H1 (cell line): Measurements from ENCODE around the gene MMP27. TPM values are rescaled to one million over a fixed set of nuclear protein-coding genes. Genes with fewer than 3 reads are reported as not detected.

Source experiments
- CTCF ChIA-PET: fragments of 300-600 bp; sonication (Branson Sonifier 250); formaldehyde crosslinking; loops from one replicate; lab custom pipeline; 2021; ENCODE audit not compliant: partially characterized antibody; lab: Charles Lee
- POLR2A ChIA-PET: fragments of 300-600 bp; sonication (Branson Sonifier 250); formaldehyde crosslinking; loops from one replicate; lab custom pipeline; 2021; ENCODE audit warnings: inconsistent platforms; ENCODE audit not compliant: partially characterized antibody; lab: Charles Lee
- DNase-seq, 2 experiments: peaks; one replicate each; pipeline versions ENCODE4 v3.0.0 to v3.0.0-alpha.2; 2010 to 2022; ENCODE audit warnings: low spot score in 2 of 2, low read depth in 1 of 2, mixed read lengths in 1 of 2
- FAIRE-seq: peaks from 2 replicates; lab custom pipeline; 2011; peaks lifted over from hg19 to GRCh38; lab: Jason Lieb, UNC
- H2AFZ ChIP-seq: 2 replicates; pipeline ENCODE4 v1.8.1; 2012; ENCODE audit warnings: low read length, inconsistent platforms
- H2AK5ac ChIP-seq: 2 replicates; pipeline ENCODE4 v1.6.1; 2013; ENCODE audit warnings: low read depth, low read length
- H2BK120ac ChIP-seq: replicated peaks from 2 replicates; pipeline ENCODE3; 2013; ENCODE audit warnings: low read depth, low read length, inconsistent platforms
- H2BK12ac ChIP-seq: 2 replicates; pipeline ENCODE4 v1.6.1; 2013; ENCODE audit warnings: low read depth, low read length
- H2BK15ac ChIP-seq: 2 replicates; pipeline ENCODE4 v1.6.1; 2013; ENCODE audit warnings: low read length
- H2BK20ac ChIP-seq: 2 replicates; pipeline ENCODE4 v1.6.1; 2013; ENCODE audit warnings: low read length
- H2BK5ac ChIP-seq: 2 replicates; pipeline ENCODE4 v1.6.1; 2013; ENCODE audit warnings: low read depth, low read length
- H3K14ac ChIP-seq: 2 replicates; pipeline ENCODE4 v1.6.1; 2013; ENCODE audit warnings: inconsistent platforms; ENCODE audit not compliant: insufficient read length
- H3K18ac ChIP-seq: 2 replicates; pipeline ENCODE4 v1.6.1; 2013; ENCODE audit warnings: low read length; ENCODE audit errors: extremely low read depth
- H3K23ac ChIP-seq: 2 replicates; pipeline ENCODE4 v1.6.1; 2013; ENCODE audit warnings: inconsistent platforms; ENCODE audit not compliant: insufficient read length
- H3K23me2 ChIP-seq: 2 replicates; pipeline ENCODE4 v1.6.1; 2013; ENCODE audit warnings: low read depth, low read length
- H3K27ac ChIP-seq: 2 replicates; pipeline ENCODE4 v1.6.1; 2011; ENCODE audit warnings: low read depth, low read length, inconsistent platforms
- H3K27me3 ChIP-seq, 4 experiments: replicated peaks in 1 of 4; 1 replicate in 1 of 4; 2 replicates in 3 of 4; pipeline versions ENCODE4 v1.6.1 to v1.8.1; 2011 to 2013; ENCODE audit warnings: low read length in 3 of 4, mild to moderate bottlenecking in 3 of 4, inconsistent platforms in 2 of 4, mixed read lengths in 2 of 4, moderate library complexity in 1 of 4; ENCODE audit not compliant: control insufficient read depth in 3 of 4, insufficient read depth in 3 of 4; ENCODE audit errors: extremely low read depth in 1 of 4
- H3K36me3 ChIP-seq, 4 experiments: 2 replicates each; pipeline versions ENCODE4 v1.6.1 to v1.8.1; 2011 to 2013; ENCODE audit warnings: mild to moderate bottlenecking in 4 of 4, low read length in 3 of 4, moderate library complexity in 2 of 4, control low read depth in 1 of 4, inconsistent platforms in 1 of 4; ENCODE audit not compliant: insufficient read depth in 4 of 4, control insufficient read depth in 2 of 4
- H3K4ac ChIP-seq: replicated peaks from 2 replicates; pipeline ENCODE3; 2013; ENCODE audit warnings: low read length, low read depth, mixed read lengths, inconsistent platforms; ENCODE audit not compliant: insufficient read length
- H3K4me1 ChIP-seq, 4 experiments: replicated peaks in 1 of 4; 1 replicate in 1 of 4; 2 replicates in 3 of 4; pipeline versions ENCODE4 v1.6.1 to v1.8.1; 2011 to 2013; ENCODE audit warnings: low read length in 3 of 4, inconsistent platforms in 2 of 4, mixed read lengths in 1 of 4; ENCODE audit not compliant: insufficient read depth in 4 of 4, control insufficient read depth in 3 of 4
- H3K4me2 ChIP-seq, 2 experiments: 2 replicates each; pipeline versions ENCODE4 v1.6.1 to v1.8.1; 2011 to 2013; ENCODE audit warnings: low read depth in 2 of 2, low read length in 2 of 2, control low read depth in 1 of 2, inconsistent platforms in 1 of 2, mild to moderate bottlenecking in 1 of 2; ENCODE audit not compliant: insufficient read depth in 1 of 2
- H3K4me3 ChIP-seq, 4 experiments: fragments of 200-600, 300-600 bp in 1 of 4; sonication (generic), shearing (Covaris generic), sonication (Bioruptor Twin) in 1 of 4; 2 replicates each; pipeline versions ENCODE4 v1.5.1 to v1.8.1; 2011 to 2016; ENCODE audit warnings: low read length in 4 of 4, low read depth in 3 of 4, control low read depth in 2 of 4, inconsistent platforms in 2 of 4, mild to moderate bottlenecking in 2 of 4, mixed read lengths in 1 of 4, moderate library complexity in 1 of 4; ENCODE audit not compliant: insufficient read depth in 2 of 4; ENCODE audit errors: extremely low read depth in 1 of 4
- H3K56ac ChIP-seq: replicated peaks from 2 replicates; pipeline ENCODE3; 2013; ENCODE audit warnings: low read depth, mild to moderate bottlenecking, mixed read lengths, low read length, inconsistent platforms; ENCODE audit not compliant: insufficient read length
- H3K79me1 ChIP-seq: 2 replicates; pipeline ENCODE4 v1.6.1; 2013; ENCODE audit warnings: low read depth, low read length, control low read depth
- H3K79me2 ChIP-seq, 2 experiments: 2 replicates each; pipeline versions ENCODE4 v1.6.1 to v1.8.1; 2012 to 2013; ENCODE audit warnings: low read length in 2 of 2, mild to moderate bottlenecking in 2 of 2, inconsistent platforms in 1 of 2; ENCODE audit not compliant: insufficient read depth in 2 of 2, control insufficient read depth in 1 of 2
- H3K9ac ChIP-seq, 4 experiments: replicated peaks in 1 of 4; 1 replicate in 1 of 4; 2 replicates in 3 of 4; pipeline versions ENCODE4 v1.6.1 to v1.8.1; 2011 to 2013; ENCODE audit warnings: low read depth in 3 of 4, low read length in 3 of 4, control low read depth in 2 of 4, mild to moderate bottlenecking in 2 of 4, moderate library complexity in 2 of 4, inconsistent platforms in 1 of 4; ENCODE audit errors: extremely low read depth in 1 of 4
- H3K9me3 ChIP-seq, 2 experiments: 2 replicates each; pipeline versions ENCODE4 v1.6.1 to v1.8.1; 2012 to 2013; ENCODE audit warnings: mild to moderate bottlenecking in 2 of 2, moderate library complexity in 2 of 2, control low read depth in 1 of 2, inconsistent platforms in 1 of 2, low read depth in 1 of 2, low read length in 1 of 2, mixed read lengths in 1 of 2; ENCODE audit not compliant: insufficient read depth in 2 of 2
- H4K20me1 ChIP-seq, 2 experiments: replicated peaks in 1 of 2; 2 replicates each; pipeline versions ENCODE3 to v1.8.1; 2011 to 2013; ENCODE audit warnings: inconsistent platforms in 2 of 2, low read length in 2 of 2, mild to moderate bottlenecking in 1 of 2; ENCODE audit not compliant: insufficient read depth in 2 of 2, control insufficient read depth in 1 of 2
- H4K5ac ChIP-seq: 2 replicates; pipeline ENCODE4 v1.6.1; 2013; ENCODE audit warnings: low read length, low read depth, mixed read lengths, inconsistent platforms; ENCODE audit not compliant: insufficient read length
- H4K8ac ChIP-seq: 2 replicates; pipeline ENCODE4 v1.8.0; 2013; ENCODE audit warnings: mild to moderate bottlenecking, moderate library complexity, low read length, inconsistent platforms; ENCODE audit not compliant: insufficient read depth; ENCODE audit errors: extremely low read depth
- H4K91ac ChIP-seq: replicated peaks from 2 replicates; pipeline ENCODE3; 2013; ENCODE audit warnings: low read length, mixed read lengths, inconsistent platforms; ENCODE audit not compliant: insufficient read length
- ATF2 ChIP-seq: IDR thresholded peaks from 2 replicates; pipeline ENCODE4 v1.6.1; 2012; ENCODE audit warnings: low read length, inconsistent platforms
- CEBPB ChIP-seq: IDR thresholded peaks from 2 replicates; pipeline ENCODE4 v1.6.1; 2012; ENCODE audit warnings: low read depth, low read length
- E2F6 ChIP-seq: IDR thresholded peaks from 2 replicates; pipeline ENCODE4 v1.6.1; 2012; ENCODE audit warnings: inconsistent platforms
- EP300 ChIP-seq, 2 experiments: IDR thresholded peaks; 1 replicate in 1 of 2; 2 replicates in 1 of 2; pipeline ENCODE4 v1.6.1; 2011 to 2012; ENCODE audit warnings: low read depth in 2 of 2, low read length in 2 of 2, mild to moderate bottlenecking in 2 of 2, borderline replicate concordance in 1 of 2, inconsistent platforms in 1 of 2, moderate library complexity in 1 of 2
- FOSL1 ChIP-seq: IDR thresholded peaks from 2 replicates; pipeline ENCODE4 v1.6.1; 2011; ENCODE audit warnings: mild to moderate bottlenecking, low read depth, low read length, moderate library complexity; ENCODE audit not compliant: insufficient read depth
- KDM5A ChIP-seq: fragments of 200-600 bp; IDR thresholded peaks from 2 replicates; pipeline ENCODE4 v1.7.1; 2012; ENCODE audit warnings: mild to moderate bottlenecking, low read length, inconsistent platforms, mixed read lengths
- NANOG ChIP-seq: IDR thresholded peaks from 2 replicates; pipeline ENCODE4 v1.6.1; 2011; ENCODE audit warnings: low read length, low read depth, mild to moderate bottlenecking, inconsistent platforms; ENCODE audit not compliant: insufficient read depth, poor library complexity, severe bottlenecking
- PHF8 ChIP-seq: fragments of 200-600 bp; sonication (generic); conservative IDR thresholded peaks from 2 replicates; pipeline ENCODE4 v1.7.1; 2012; ENCODE audit warnings: low read depth, mild to moderate bottlenecking, inconsistent platforms, low read length, moderate library complexity
- SIX5 ChIP-seq: IDR thresholded peaks from 2 replicates; pipeline ENCODE4 v1.6.1; 2011; ENCODE audit warnings: mild to moderate bottlenecking, low read depth, low read length
- SP4 ChIP-seq: IDR thresholded peaks from 2 replicates; pipeline ENCODE4 v1.6.1; 2012; ENCODE audit warnings: low read length, inconsistent platforms
- ZNF274 ChIP-seq: IDR thresholded peaks from 2 replicates; pipeline ENCODE4 v1.7.0; 2012; ENCODE audit warnings: low read length, borderline replicate concordance; ENCODE audit errors: extremely low read depth
- WGBS, 2 experiments: shearing (Covaris generic) in 1 of 2; methylation state at CpG; one replicate each; pipeline versions ENCODE4 v1.1.6 to v1.1.7; 2013 to 2015; ENCODE audit warnings: low lambda C conversion rate in 2 of 2, mixed read lengths in 2 of 2, inconsistent platforms in 1 of 2, low coverage in 1 of 2, missing lambda C conversion rate in 1 of 2; ENCODE audit not compliant: insufficient replicate concordance in 2 of 2, insufficient coverage in 1 of 2, insufficient read length in 1 of 2; ENCODE audit errors: extremely low coverage in 1 of 2, missing lambda C conversion rate in 1 of 2; 5-methylcytosine and 5-hydroxymethylcytosine counted together
- polyA plus RNA-seq, 7 experiments: library from polyadenylated mRNA; depleted of rRNA in 3 of 7; stranded (reverse) in 5 of 7; unstranded in 2 of 7; fragments of >200 nt in 5 of 7; fragments of 200-250 nt in 2 of 7; gene quantifications; 1 replicate in 5 of 7; 2 replicates in 1 of 7; 4 replicates in 1 of 7; pipeline versions ENCODE4 v1.2.1 to v1.2.3, GENCODE V29; 2011 to 2013; ENCODE audit warnings: missing spikeins in 2 of 7, mixed read lengths in 2 of 7
- total RNA-seq: library from RNA; stranded (reverse); fragmentation: NEBNext Ultra II Directional; extraction: Animal tissue kit (Norgen Biotek cat#: 25700); gene quantifications from 2 replicates; pipeline ENCODE4 v1.2.1, GENCODE V29; 2021

The MMP27 gene
- total and polyA plus RNA-seq, 2 of the 8 experiments (the other 6 are each of a cell fraction or from before 2014, with no cell fraction given), result not detected

DNA sequence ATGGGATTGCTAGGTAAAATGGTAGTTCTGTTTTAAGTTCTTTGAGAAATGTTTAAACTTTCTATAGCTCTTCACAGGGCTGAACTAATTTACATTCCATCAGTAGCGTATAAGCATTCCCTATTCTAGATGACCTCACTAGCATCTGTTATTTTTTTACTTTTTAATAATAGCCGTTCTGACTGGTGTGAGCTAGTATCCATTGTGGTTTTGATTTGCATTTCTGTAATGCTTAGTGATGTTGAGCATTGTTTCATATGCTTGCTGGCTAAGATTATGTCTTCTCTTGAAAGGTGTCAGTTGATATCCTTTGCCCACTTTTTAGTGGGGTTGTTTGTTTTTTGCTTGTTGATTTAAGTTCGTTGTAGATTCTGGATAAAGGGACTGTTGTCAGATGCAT is 35.9 kb downstream of the MMP27 start:
- H2BK15ac ChIP-seq, result no peak overlapping the region
- WGBS, 2 experiments, result 90% methylated on average over 3 of the region's 3 CpGs; no CpG with 5 or more reads in 1 of the 2 experiments
- FAIRE-seq, result no peak

More for the DNA sequence above, 35.9 kb downstream of the MMP27 start:
- H3K4me3 ChIP-seq, result no peak overlapping the region
- peaks cover 0 to 1% (median 0%) of the 10 kb centered on the region in 4 experiments; a peak in 1 of 7 replicates for H3K27me3 ChIP-seq
- DNase-seq, result no peak
- H2BK20ac ChIP-seq, result no peak overlapping the region
- no peak overlapping the region for H3K4ac ChIP-seq
- no peaks in the 10 kb centered on the region for H3K79me1 ChIP-seq
- H2AFZ ChIP-seq, result no peak overlapping the region
- H3K9me3 ChIP-seq, result no peaks in the 10 kb centered on the region
- H2BK12ac ChIP-seq, result no peak overlapping the region
- H3K23me2 ChIP-seq, result no peaks in the 10 kb centered on the region
- H4K91ac ChIP-seq, result no peak overlapping the region
- no peak overlapping the region for H3K23ac ChIP-seq
- H3K27ac ChIP-seq, result no peak overlapping the region
- no peak overlapping the region for H2BK120ac ChIP-seq
- H2AK5ac ChIP-seq, result no peak overlapping the region
- H3K4me1 ChIP-seq, result peaks cover 0 to 3% (median 0%) of the 10 kb centered on the region in 4 experiments; a peak in 1 of 7 replicates
- H4K8ac ChIP-seq, result no peak overlapping the region
- ChIA-PET CTCF (interaction anchor here (1.5 to 1.7 kb wide), 2 partner anchors 10 to 57 kb away, joined by 3 to 4 read pairs; no protein-coding TSS in a partner anchor), POLR2A (no interaction called here)
- no peaks in the 10 kb centered on the region for H3K79me2 ChIP-seq
- no peak overlapping the region for H3K56ac ChIP-seq
- no peak overlapping the region for H3K14ac ChIP-seq
- no peak overlapping the region for H3K9ac ChIP-seq
- H4K20me1 ChIP-seq, result no peaks in the 10 kb centered on the region
- no peak for TF ChIP-seq PHF8
- no peak for TF ChIP-seq ATF2
- TF ChIP-seq FOSL1, result no peak
- no peak for TF ChIP-seq SIX5
- TF ChIP-seq KDM5A, result no peak
- TF ChIP-seq CEBPB, result no peak
- TF ChIP-seq ZNF274, result no peak
- TF ChIP-seq E2F6, result no peak
- TF ChIP-seq EP300 (IDR thresholded peaks at IDR 0.05; ENCODE audit: borderline replicate concordance in 1 of 2, low read depth in 2 of 2, low read length in 2 of 2), result no peak
- no peak for TF ChIP-seq NANOG
- no peak for TF ChIP-seq SP4
- no peak overlapping the region for H3K18ac ChIP-seq
- no peak overlapping the region for H4K5ac ChIP-seq
- no peaks in the 10 kb centered on the region; a peak in 1 of 8 replicates for H3K36me3 ChIP-seq
- no peak overlapping the region for H3K4me2 ChIP-seq
- H2BK5ac ChIP-seq, result no peak overlapping the region
